GM23338 (cell line): ENCODE data around the gene GPR183.

ENCODE experiments used
- CREB1 ChIP-seq: fragments of 250-450 bp; sonication (Bioruptor Pico); IDR thresholded peaks from 2 replicates; pipeline ENCODE4 v1.5.0; 2020; ENCODE audit warnings: low read depth, mild to moderate bottlenecking, moderate library complexity
- EZH2 ChIP-seq: fragments of 200-600 bp; sonication (generic); IDR thresholded peaks from one replicate; pipeline ENCODE4 v1.8.0; 2017; ENCODE audit warnings: antibody characterized with exemption, mild to moderate bottlenecking, low read depth; ENCODE audit not compliant: unreplicated experiment
- EZH2phosphoT487 ChIP-seq: fragments of 200-600 bp; sonication (generic); IDR thresholded peaks from one replicate; pipeline ENCODE4 v1.8.1; 2018; ENCODE audit warnings: antibody characterized with exemption; ENCODE audit not compliant: unreplicated experiment
- JUNB ChIP-seq: IDR thresholded peaks from one replicate; pipeline ENCODE4 v1.6.1; 2016; ENCODE audit warnings: antibody characterized with exemption; ENCODE audit not compliant: unreplicated experiment
- POLR2AphosphoS5 ChIP-seq: IDR thresholded peaks from 2 replicates; pipeline ENCODE4 v1.6.1; 2016; ENCODE audit warnings: antibody characterized with exemption, low read depth
- STAT1 ChIP-seq: IDR thresholded peaks from one replicate; pipeline ENCODE4 v1.6.1; 2016; ENCODE audit warnings: antibody characterized with exemption; ENCODE audit not compliant: unreplicated experiment
- TF ChIP-seq, protein P1 (sequence below), 2 experiments: fragments of 200-600 bp in 1 of 2; sonication (generic) in 1 of 2; conservative IDR thresholded peaks; 2 replicates each; pipeline versions ENCODE4 v1.5.1 to v1.6.1; 2016 to 2017; ENCODE audit warnings: antibody characterized with exemption in 2 of 2, low read depth in 2 of 2, mild to moderate bottlenecking in 2 of 2, moderate library complexity in 1 of 2
- TF ChIP-seq, protein P2 (sequence below): IDR thresholded peaks from one replicate; pipeline ENCODE4 v1.6.1; 2018; ENCODE audit warnings: antibody characterized with exemption; ENCODE audit not compliant: unreplicated experiment
- TF ChIP-seq, protein P3 (sequence below): fragments of 250-450 bp; sonication (Bioruptor Pico); IDR thresholded peaks from 2 replicates; pipeline ENCODE4 v1.5.0; 2020; ENCODE audit warnings: mild to moderate bottlenecking, moderate library complexity

DNA sequence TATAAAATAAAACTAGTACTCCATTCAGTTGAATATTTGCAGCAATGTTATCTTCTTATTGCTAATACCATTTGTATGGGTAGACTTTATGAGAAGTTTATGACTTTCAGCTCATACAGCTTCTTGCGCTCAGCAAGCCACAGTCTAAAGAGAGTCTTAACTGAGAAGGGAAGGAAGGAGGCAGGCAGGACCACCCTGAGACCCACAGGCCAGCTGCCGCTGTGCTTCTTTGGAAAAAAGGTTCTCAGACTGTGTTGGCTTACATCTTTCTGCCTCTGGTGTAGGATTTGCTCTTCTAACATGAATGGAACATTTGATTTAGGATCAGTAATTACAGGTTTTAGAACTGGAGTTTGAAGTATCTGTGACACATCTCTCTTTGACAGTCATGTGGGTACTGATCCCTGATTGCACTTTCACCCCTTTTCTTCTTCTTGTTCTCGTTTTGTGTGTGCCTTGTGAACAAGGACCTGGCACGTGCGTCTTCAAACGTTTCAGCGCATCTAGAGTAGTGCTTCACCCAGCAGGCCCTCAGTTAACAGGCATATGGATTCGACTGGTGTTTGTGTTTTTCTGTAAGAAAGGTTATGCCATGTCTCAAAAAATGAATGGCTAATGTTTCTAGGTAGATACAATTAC lies 41.9 kb downstream of the GPR183 start:
- TF ChIP-seq, protein P1, sequence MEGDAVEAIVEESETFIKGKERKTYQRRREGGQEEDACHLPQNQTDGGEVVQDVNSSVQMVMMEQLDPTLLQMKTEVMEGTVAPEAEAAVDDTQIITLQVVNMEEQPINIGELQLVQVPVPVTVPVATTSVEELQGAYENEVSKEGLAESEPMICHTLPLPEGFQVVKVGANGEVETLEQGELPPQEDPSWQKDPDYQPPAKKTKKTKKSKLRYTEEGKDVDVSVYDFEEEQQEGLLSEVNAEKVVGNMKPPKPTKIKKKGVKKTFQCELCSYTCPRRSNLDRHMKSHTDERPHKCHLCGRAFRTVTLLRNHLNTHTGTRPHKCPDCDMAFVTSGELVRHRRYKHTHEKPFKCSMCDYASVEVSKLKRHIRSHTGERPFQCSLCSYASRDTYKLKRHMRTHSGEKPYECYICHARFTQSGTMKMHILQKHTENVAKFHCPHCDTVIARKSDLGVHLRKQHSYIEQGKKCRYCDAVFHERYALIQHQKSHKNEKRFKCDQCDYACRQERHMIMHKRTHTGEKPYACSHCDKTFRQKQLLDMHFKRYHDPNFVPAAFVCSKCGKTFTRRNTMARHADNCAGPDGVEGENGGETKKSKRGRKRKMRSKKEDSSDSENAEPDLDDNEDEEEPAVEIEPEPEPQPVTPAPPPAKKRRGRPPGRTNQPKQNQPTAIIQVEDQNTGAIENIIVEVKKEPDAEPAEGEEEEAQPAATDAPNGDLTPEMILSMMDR (conservative IDR thresholded peaks at IDR 0.05; ENCODE audit: low read depth in 2 of 2) = no peak
- TF ChIP-seq EZH2 (no peak), POLR2AphosphoS5 (no peak), CREB1 (CRISPR knock-in tag) (no peak), STAT1 (no peak), JUNB (no peak), EZH2phosphoT487 (no peak)
- TF ChIP-seq, protein P2, sequence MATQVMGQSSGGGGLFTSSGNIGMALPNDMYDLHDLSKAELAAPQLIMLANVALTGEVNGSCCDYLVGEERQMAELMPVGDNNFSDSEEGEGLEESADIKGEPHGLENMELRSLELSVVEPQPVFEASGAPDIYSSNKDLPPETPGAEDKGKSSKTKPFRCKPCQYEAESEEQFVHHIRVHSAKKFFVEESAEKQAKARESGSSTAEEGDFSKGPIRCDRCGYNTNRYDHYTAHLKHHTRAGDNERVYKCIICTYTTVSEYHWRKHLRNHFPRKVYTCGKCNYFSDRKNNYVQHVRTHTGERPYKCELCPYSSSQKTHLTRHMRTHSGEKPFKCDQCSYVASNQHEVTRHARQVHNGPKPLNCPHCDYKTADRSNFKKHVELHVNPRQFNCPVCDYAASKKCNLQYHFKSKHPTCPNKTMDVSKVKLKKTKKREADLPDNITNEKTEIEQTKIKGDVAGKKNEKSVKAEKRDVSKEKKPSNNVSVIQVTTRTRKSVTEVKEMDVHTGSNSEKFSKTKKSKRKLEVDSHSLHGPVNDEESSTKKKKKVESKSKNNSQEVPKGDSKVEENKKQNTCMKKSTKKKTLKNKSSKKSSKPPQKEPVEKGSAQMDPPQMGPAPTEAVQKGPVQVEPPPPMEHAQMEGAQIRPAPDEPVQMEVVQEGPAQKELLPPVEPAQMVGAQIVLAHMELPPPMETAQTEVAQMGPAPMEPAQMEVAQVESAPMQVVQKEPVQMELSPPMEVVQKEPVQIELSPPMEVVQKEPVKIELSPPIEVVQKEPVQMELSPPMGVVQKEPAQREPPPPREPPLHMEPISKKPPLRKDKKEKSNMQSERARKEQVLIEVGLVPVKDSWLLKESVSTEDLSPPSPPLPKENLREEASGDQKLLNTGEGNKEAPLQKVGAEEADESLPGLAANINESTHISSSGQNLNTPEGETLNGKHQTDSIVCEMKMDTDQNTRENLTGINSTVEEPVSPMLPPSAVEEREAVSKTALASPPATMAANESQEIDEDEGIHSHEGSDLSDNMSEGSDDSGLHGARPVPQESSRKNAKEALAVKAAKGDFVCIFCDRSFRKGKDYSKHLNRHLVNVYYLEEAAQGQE = no peak
- TF ChIP-seq, protein P3, sequence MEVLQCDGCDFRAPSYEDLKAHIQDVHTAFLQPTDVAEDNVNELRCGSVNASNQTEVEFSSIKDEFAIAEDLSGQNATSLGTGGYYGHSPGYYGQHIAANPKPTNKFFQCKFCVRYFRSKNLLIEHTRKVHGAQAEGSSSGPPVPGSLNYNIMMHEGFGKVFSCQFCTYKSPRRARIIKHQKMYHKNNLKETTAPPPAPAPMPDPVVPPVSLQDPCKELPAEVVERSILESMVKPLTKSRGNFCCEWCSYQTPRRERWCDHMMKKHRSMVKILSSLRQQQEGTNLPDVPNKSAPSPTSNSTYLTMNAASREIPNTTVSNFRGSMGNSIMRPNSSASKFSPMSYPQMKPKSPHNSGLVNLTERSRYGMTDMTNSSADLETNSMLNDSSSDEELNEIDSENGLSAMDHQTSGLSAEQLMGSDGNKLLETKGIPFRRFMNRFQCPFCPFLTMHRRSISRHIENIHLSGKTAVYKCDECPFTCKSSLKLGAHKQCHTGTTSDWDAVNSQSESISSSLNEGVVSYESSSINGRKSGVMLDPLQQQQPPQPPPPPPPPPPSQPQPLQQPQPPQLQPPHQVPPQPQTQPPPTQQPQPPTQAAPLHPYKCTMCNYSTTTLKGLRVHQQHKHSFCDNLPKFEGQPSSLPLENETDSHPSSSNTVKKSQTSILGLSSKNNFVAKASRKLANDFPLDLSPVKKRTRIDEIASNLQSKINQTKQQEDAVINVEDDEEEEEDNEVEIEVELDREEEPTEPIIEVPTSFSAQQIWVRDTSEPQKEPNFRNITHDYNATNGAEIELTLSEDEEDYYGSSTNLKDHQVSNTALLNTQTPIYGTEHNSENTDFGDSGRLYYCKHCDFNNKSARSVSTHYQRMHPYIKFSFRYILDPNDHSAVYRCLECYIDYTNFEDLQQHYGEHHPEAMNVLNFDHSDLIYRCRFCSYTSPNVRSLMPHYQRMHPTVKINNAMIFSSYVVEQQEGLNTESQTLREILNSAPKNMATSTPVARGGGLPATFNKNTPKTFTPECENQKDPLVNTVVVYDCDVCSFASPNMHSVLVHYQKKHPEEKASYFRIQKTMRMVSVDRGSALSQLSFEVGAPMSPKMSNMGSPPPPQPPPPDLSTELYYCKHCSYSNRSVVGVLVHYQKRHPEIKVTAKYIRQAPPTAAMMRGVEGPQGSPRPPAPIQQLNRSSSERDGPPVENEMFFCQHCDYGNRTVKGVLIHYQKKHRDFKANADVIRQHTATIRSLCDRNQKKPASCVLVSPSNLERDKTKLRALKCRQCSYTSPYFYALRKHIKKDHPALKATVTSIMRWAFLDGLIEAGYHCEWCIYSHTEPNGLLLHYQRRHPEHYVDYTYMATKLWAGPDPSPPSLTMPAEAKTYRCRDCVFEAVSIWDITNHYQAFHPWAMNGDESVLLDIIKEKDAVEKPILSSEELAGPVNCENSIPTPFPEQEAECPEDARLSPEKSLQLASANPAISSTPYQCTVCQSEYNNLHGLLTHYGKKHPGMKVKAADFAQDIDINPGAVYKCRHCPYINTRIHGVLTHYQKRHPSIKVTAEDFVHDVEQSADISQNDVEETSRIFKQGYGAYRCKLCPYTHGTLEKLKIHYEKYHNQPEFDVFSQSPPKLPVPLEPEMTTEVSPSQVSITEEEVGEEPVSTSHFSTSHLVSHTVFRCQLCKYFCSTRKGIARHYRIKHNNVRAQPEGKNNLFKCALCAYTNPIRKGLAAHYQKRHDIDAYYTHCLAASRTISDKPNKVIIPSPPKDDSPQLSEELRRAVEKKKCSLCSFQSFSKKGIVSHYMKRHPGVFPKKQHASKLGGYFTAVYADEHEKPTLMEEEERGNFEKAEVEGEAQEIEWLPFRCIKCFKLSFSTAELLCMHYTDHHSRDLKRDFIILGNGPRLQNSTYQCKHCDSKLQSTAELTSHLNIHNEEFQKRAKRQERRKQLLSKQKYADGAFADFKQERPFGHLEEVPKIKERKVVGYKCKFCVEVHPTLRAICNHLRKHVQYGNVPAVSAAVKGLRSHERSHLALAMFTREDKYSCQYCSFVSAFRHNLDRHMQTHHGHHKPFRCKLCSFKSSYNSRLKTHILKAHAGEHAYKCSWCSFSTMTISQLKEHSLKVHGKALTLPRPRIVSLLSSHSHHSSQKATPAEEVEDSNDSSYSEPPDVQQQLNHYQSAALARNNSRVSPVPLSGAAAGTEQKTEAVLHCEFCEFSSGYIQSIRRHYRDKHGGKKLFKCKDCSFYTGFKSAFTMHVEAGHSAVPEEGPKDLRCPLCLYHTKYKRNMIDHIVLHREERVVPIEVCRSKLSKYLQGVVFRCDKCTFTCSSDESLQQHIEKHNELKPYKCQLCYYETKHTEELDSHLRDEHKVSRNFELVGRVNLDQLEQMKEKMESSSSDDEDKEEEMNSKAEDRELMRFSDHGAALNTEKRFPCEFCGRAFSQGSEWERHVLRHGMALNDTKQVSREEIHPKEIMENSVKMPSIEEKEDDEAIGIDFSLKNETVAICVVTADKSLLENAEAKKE (CRISPR knock-in tag) = no peak
